B cell (primary cell): ENCODE data around the gene TMC2. TPM values are rescaled to one million over a fixed set of nuclear protein-coding genes. Genes with fewer than 3 reads are reported as not detected.
A peak's percentile ranks its signal among the peaks of the same experiment; 100 is the strongest.

Experiments used
- ATAC-seq: fragments of 200-7000 bp; cut with Tn5 transposase; one replicate; pipeline ENCODE4 v1.10.0; 2021; ENCODE audit warnings: low read depth, mild to moderate bottlenecking, moderate number of reproducible peaks, moderate library complexity
- CTCF ChIA-PET: fragments of 350-600 bp; sonication (Branson Sonifier 250); formaldehyde crosslinking; loops from one replicate; lab custom pipeline; 2021; ENCODE audit warnings: antibody characterized with exemption, inconsistent platforms; lab: Charles Lee
- POLR2A ChIA-PET: fragments of 350-600 bp; sonication (Branson Sonifier 250); formaldehyde crosslinking; loops from one replicate; lab custom pipeline; 2021; ENCODE audit warnings: antibody characterized with exemption; lab: Charles Lee
- DNase-seq: peaks from one replicate; pipeline ENCODE4 v3.0.0; 2013
- H2AFZ ChIP-seq: 2 replicates; pipeline ENCODE4 v1.6.1; 2012; ENCODE audit warnings: mild to moderate bottlenecking, low read depth, low read length; ENCODE audit not compliant: insufficient read depth, poor library complexity, severe bottlenecking
- H3K27ac ChIP-seq, 2 donors: 1 replicate in 1 of 2; 2 replicates in 1 of 2; pipeline ENCODE4 v1.5.1; 2012 to 2013; ENCODE audit warnings: low read length in 2 of 2, mild to moderate bottlenecking in 2 of 2, moderate library complexity in 1 of 2
- H3K27me3 ChIP-seq, 4 experiments: fragments of 200-600 bp in 1 of 4; sonication (generic) in 1 of 4; replicated peaks in 1 of 4; 1 replicate in 2 of 4; 2 replicates in 2 of 4; pipeline versions ENCODE4 v1.6.1 to v1.7.0; 2013 to 2016; ENCODE audit warnings: low read length in 3 of 4, mild to moderate bottlenecking in 2 of 4, mixed read lengths in 1 of 4, moderate library complexity in 1 of 4; ENCODE audit not compliant: insufficient read depth in 4 of 4, control insufficient read depth in 3 of 4; ENCODE audit errors: control extremely low read depth in 1 of 4
- H3K36me3 ChIP-seq, 2 experiments: replicated peaks in 1 of 2; 1 replicate in 1 of 2; 2 replicates in 1 of 2; pipeline versions ENCODE4 v1.6.1 to v1.7.1; 2013; ENCODE audit warnings: low read length in 1 of 2; ENCODE audit not compliant: insufficient read depth in 2 of 2, control insufficient read depth in 1 of 2; ENCODE audit errors: control extremely low read depth in 1 of 2, extremely low read depth in 1 of 2
- H3K4me1 ChIP-seq, 2 donors: fragments of 200-600 bp in 1 of 2; sonication (generic) in 1 of 2; 1 replicate in 1 of 2; 2 replicates in 1 of 2; pipeline versions ENCODE4 v1.5.1 to v1.6.1; 2013 to 2017; ENCODE audit warnings: low read length in 2 of 2; ENCODE audit not compliant: control insufficient read depth in 2 of 2, insufficient read depth in 2 of 2
- H3K4me2 ChIP-seq: replicated peaks from 2 replicates; pipeline ENCODE3; 2012; ENCODE audit warnings: mild to moderate bottlenecking, low read depth, low read length; ENCODE audit not compliant: poor library complexity, severe bottlenecking
- H3K4me3 ChIP-seq, 5 experiments: fragments of 200-600 bp in 1 of 5; sonication (generic) in 1 of 5; 1 replicate in 3 of 5; 2 replicates in 2 of 5; pipeline versions ENCODE4 v1.5.1 to v1.7.0; 2011 to 2016; ENCODE audit warnings: low read length in 4 of 5, mild to moderate bottlenecking in 4 of 5, low read depth in 2 of 5, control low read depth in 1 of 5, moderate library complexity in 1 of 5; ENCODE audit not compliant: insufficient read depth in 1 of 5; ENCODE audit errors: control extremely low read depth in 1 of 5, extremely low read depth in 1 of 5
- H3K79me2 ChIP-seq: fragments of 200-600 bp; sonication (generic); one replicate; pipeline ENCODE4 v1.6.0; 2016; ENCODE audit warnings: low read length; ENCODE audit not compliant: control insufficient read depth, insufficient read depth
- H3K9ac ChIP-seq: fragments of 200-600 bp; sonication (generic); 2 replicates; pipeline ENCODE4 v1.6.1; 2017; ENCODE audit warnings: mild to moderate bottlenecking, low read length, moderate library complexity
- H3K9me3 ChIP-seq, 3 donors: one replicate each; pipeline versions ENCODE4 v1.6.1 to v1.7.1; 2013; ENCODE audit warnings: low read length in 2 of 3; ENCODE audit not compliant: control insufficient read depth in 2 of 3, insufficient read depth in 1 of 3; ENCODE audit errors: control extremely low read depth in 1 of 3
- H4K20me1 ChIP-seq: 2 replicates; pipeline ENCODE4 v1.6.0; 2012; ENCODE audit warnings: mild to moderate bottlenecking, low read length; ENCODE audit not compliant: insufficient read depth, control insufficient read depth, poor library complexity, severe bottlenecking
- H3K27ac Mint-ChIP-seq: one replicate; pipeline ENCODE4 v1.8.0; 2021; ENCODE audit warnings: mixed read lengths
- H3K27me3 Mint-ChIP-seq: one replicate; pipeline ENCODE4 v1.8.0; 2021; ENCODE audit warnings: mixed read lengths
- H3K4me1 Mint-ChIP-seq: one replicate; pipeline ENCODE4 v1.8.0; 2021; ENCODE audit warnings: mixed read lengths
- H3K4me3 Mint-ChIP-seq: one replicate; pipeline ENCODE4 v1.8.0; 2021; ENCODE audit warnings: mixed read lengths
- H3K9me3 Mint-ChIP-seq: one replicate; pipeline ENCODE4 v1.8.0; 2022; ENCODE audit warnings: mixed read lengths; ENCODE audit not compliant: insufficient read depth
- CTCF ChIP-seq: fragments of 200-600 bp; IDR thresholded peaks from one replicate; pipeline ENCODE4 v1.8.0; 2022; ENCODE audit warnings: antibody characterized with exemption, mild to moderate bottlenecking
- EZH2 ChIP-seq: IDR thresholded peaks from 2 replicates; pipeline ENCODE4 v1.6.1; 2012; ENCODE audit warnings: borderline replicate concordance, low read depth, mild to moderate bottlenecking, moderate library complexity, low read length; ENCODE audit not compliant: insufficient read depth, poor library complexity, severe bottlenecking
- WGBS: methylation state at CpG from one replicate; pipeline ENCODE4 v1.1.5; 2013; ENCODE audit warnings: missing lambda C conversion rate; ENCODE audit not compliant: insufficient coverage; 5-methylcytosine and 5-hydroxymethylcytosine counted together
- intact Hi-C: fragments of 100-400 bp; cut with micrococcal nuclease; formaldehyde crosslinking; loops from one replicate; pipeline ENCODE4 v1.10.0; 2022
- polyA plus RNA-seq: library from polyadenylated mRNA; depleted of rRNA; stranded (reverse); fragments of >200 nt; gene quantifications from 2 replicates; pipeline ENCODE4 v1.2.3, GENCODE V29; 2012
- total RNA-seq, 2 donors: library from RNA; stranded (reverse); fragments of 120-200 nt in 1 of 2; gene quantifications; 1 replicate in 1 of 2; 2 replicates in 1 of 2; pipeline versions ENCODE4 v1.2.3 to v1.2.4, GENCODE V29; 2013 to 2022

Gene TMC2
- total and polyA plus RNA-seq, 2 donors (not counting 1 experiment from before 2014, with no cell fraction given): not detected

- H3K9ac ChIP-seq: no peak overlapping the region
- H3K4me2 ChIP-seq: peak overlapping the region; percentile 94
- H2AFZ ChIP-seq: no peak overlapping the region
- no peaks in the 10 kb centered on the region for H3K27me3 ChIP-seq
- POLR2A ChIA-PET: interaction anchor here (1.2 to 4.8 kb wide), 2 partner anchors 10 to 184 kb away, joined by 4 to 57 read pairs; partner anchors contain the start of genes IDH3B and SNRPB
- H3K27ac ChIP-seq: peak overlapping the region in 1 of 2 donors; percentile 29
- Mint-ChIP-seq H3K27me3 (no peaks in the 10 kb centered on the region), H3K4me3 (peak overlapping the region; percentile 91), H3K27ac (peak overlapping the region; percentile 67), H3K4me1 (peaks cover 25% of the 10 kb centered on the region), H3K9me3 (no peaks in the 10 kb centered on the region)
- no peaks in the 10 kb centered on the region for H3K9me3 ChIP-seq
- peaks cover 19 to 20% of the 10 kb centered on the region in 2 donors for H3K4me1 ChIP-seq
- H3K79me2 ChIP-seq: peaks cover 27% of the 10 kb centered on the region
- ATAC-seq (no peak), DNase-seq (peak; percentile 14)
- intact Hi-C loops: no loop called here
- 85% methylated on average over 9 of the region's 9 CpGs for WGBS
- peaks cover 42% of the 10 kb centered on the region for H4K20me1 ChIP-seq
- peaks cover 4 to 56% of the 10 kb centered on the region in 2 experiments for H3K36me3 ChIP-seq
- CTCF ChIA-PET: interaction anchor here (3.9 kb wide), 1 partner anchor 10 kb away, joined by 22 read pairs; the partner anchor contains the start of gene IDH3B
- TF ChIP-seq EZH2 (no peak), CTCF (no peak)
- H3K4me3 ChIP-seq: peak overlapping the region in 1 of 5 experiments; percentile 85
Observed at GRCh38 chr20:2654384-2654822, 118.0 kb downstream of the TMC2 start.

GRCh38 chr20:2654831-2655230 lies 118.5 kb downstream of the TMC2 start:
- ATAC-seq: no peak
- WGBS: 94% methylated on average over 3 of the region's 3 CpGs
- no peak overlapping the region for H3K27ac ChIP-seq
- intact Hi-C loops: no loop called here
- H3K36me3 ChIP-seq: peaks cover 4 to 60% of the 10 kb centered on the region in 2 experiments
- TF ChIP-seq CTCF (no peak), EZH2 (no peak)
- no peaks in the 10 kb centered on the region for H3K9me3 ChIP-seq
- peaks cover 25% of the 10 kb centered on the region for H3K4me1 Mint-ChIP-seq
- H3K4me3 ChIP-seq: no peak overlapping the region
- H3K4me1 ChIP-seq: peaks cover 19 to 20% of the 10 kb centered on the region in 2 donors
- H3K27me3 Mint-ChIP-seq: no peaks in the 10 kb centered on the region
- H3K27ac Mint-ChIP-seq: peak overlapping the region; percentile 67
- POLR2A ChIA-PET: interaction anchor here (1.2 to 4.8 kb wide), 2 partner anchors 9 to 184 kb away, joined by 4 to 57 read pairs; partner anchors contain the start of genes IDH3B and SNRPB
- CTCF ChIA-PET: interaction anchor here (1.1 kb wide), 1 partner anchor 9 kb away, joined by 3 read pairs; the partner anchor contains the start of gene IDH3B
- no peaks in the 10 kb centered on the region for H3K9me3 Mint-ChIP-seq
- H3K79me2 ChIP-seq: peaks cover 27% of the 10 kb centered on the region
- no peaks in the 10 kb centered on the region for H3K27me3 ChIP-seq
- H3K4me2 ChIP-seq: no peak overlapping the region
- DNase-seq: no peak
- H2AFZ ChIP-seq: no peak overlapping the region
- H3K4me3 Mint-ChIP-seq: peak overlapping the region; percentile 91
- H4K20me1 ChIP-seq: peaks cover 42% of the 10 kb centered on the region
- H3K9ac ChIP-seq: no peak overlapping the region
